Neural progenitor cell (in vitro differentiated cells): ENCODE data around the gene MPC1. TPM values are rescaled to one million over a fixed set of nuclear protein-coding genes. Genes with fewer than 3 reads are reported as not detected.
A peak's percentile ranks its signal among the peaks of the same experiment; 100 is the strongest.
"Not testable (repeated sequence)": the region's sequence is repeated elsewhere in the genome, so short reads cannot be mapped to it uniquely, and the experiment has no call there.

Experiments used
- DNase-seq: peaks from one replicate; pipeline ENCODE4 v3.0.0-alpha.2; 2016; ENCODE audit warnings: low spot score
- H2AFZ ChIP-seq: fragments of 200-600 bp; sonication (generic); replicated peaks from 2 replicates; pipeline ENCODE4 v1.6.1; 2016; ENCODE audit warnings: antibody characterized with exemption
- H3F3A ChIP-seq: fragments of 200-600 bp; sonication (generic); 2 replicates; pipeline ENCODE4 v1.6.1; 2016; ENCODE audit warnings: antibody characterized with exemption, low read depth
- H3K27ac ChIP-seq: fragments of 200-600 bp; sonication (generic); 2 replicates; pipeline ENCODE4 v1.5.1; 2016; ENCODE audit warnings: mild to moderate bottlenecking
- H3K27me3 ChIP-seq: fragments of 200-600 bp; sonication (generic); 2 replicates; pipeline ENCODE4 v1.6.1; 2016; ENCODE audit warnings: mild to moderate bottlenecking, moderate library complexity
- H3K36me3 ChIP-seq: fragments of 200-600 bp; sonication (generic); 2 replicates; pipeline ENCODE4 v1.5.1; 2016
- H3K4me1 ChIP-seq: fragments of 200-600 bp; sonication (generic); 2 replicates; pipeline ENCODE4 v1.6.1; 2016; ENCODE audit warnings: mixed run types
- H3K4me2 ChIP-seq: fragments of 200-600 bp; sonication (generic); 2 replicates; pipeline ENCODE4 v1.6.1; 2016
- H3K4me3 ChIP-seq: fragments of 200-600 bp; sonication (generic); 2 replicates; pipeline ENCODE4 v1.5.1; 2016
- H3K79me2 ChIP-seq: fragments of 200-600 bp; sonication (generic); 2 replicates; pipeline ENCODE4 v1.6.1; 2016; ENCODE audit warnings: low read depth
- H3K9ac ChIP-seq: fragments of 200-600 bp; sonication (generic); 2 replicates; pipeline ENCODE4 v1.6.1; 2016
- H3K9me3 ChIP-seq: fragments of 200-600 bp; sonication (generic); 2 replicates; pipeline ENCODE4 v1.5.1; 2016; ENCODE audit warnings: low read depth
- H4K20me1 ChIP-seq: fragments of 200-600 bp; sonication (generic); 2 replicates; pipeline ENCODE4 v1.6.1; 2016; ENCODE audit warnings: low read depth
- H3K27ac Mint-ChIP-seq: 3 replicates; pipeline ENCODE4 v1.8.0; 2021; ENCODE audit warnings: mixed read lengths
- H3K27me3 Mint-ChIP-seq: 2 replicates; pipeline ENCODE4 v1.8.0; 2022; ENCODE audit warnings: low read depth, mild to moderate bottlenecking, inconsistent platforms, moderate library complexity, mixed read lengths; ENCODE audit not compliant: insufficient read depth
- H3K36me3 Mint-ChIP-seq: 3 replicates; pipeline ENCODE4 v1.8.0; 2021; ENCODE audit warnings: mixed read lengths
- H3K4me1 Mint-ChIP-seq: 3 replicates; pipeline ENCODE4 v1.8.0; 2021; ENCODE audit warnings: mixed read lengths
- H3K4me3 Mint-ChIP-seq: 3 replicates; pipeline ENCODE4 v1.8.0; 2021; ENCODE audit warnings: mild to moderate bottlenecking, moderate library complexity, mixed read lengths
- H3K9me3 Mint-ChIP-seq: 3 replicates; pipeline ENCODE4 v1.8.0; 2020; ENCODE audit warnings: mixed read lengths
- CTCF ChIP-seq: fragments of 200-600 bp; sonication (generic); IDR thresholded peaks from 2 replicates; pipeline ENCODE4 v1.5.1; 2017; ENCODE audit warnings: antibody characterized with exemption, mild to moderate bottlenecking
- EZH2 ChIP-seq: fragments of 200-600 bp; sonication (generic); IDR thresholded peaks from 2 replicates; pipeline ENCODE4 v1.6.1; 2017; ENCODE audit warnings: antibody characterized with exemption, mild to moderate bottlenecking, moderate library complexity
- EZH2phosphoT487 ChIP-seq: fragments of 200-600 bp; sonication (generic); IDR thresholded peaks from 2 replicates; pipeline ENCODE4 v1.6.1; 2017; ENCODE audit warnings: antibody characterized with exemption
- total RNA-seq: library from RNA; depleted of rRNA; stranded (reverse); fragments of >200 nt; gene quantifications from 2 replicates; pipeline ENCODE4 v1.2.3, GENCODE V29; 2015; ENCODE audit warnings: low replicate concordance

Gene MPC1
- total RNA-seq, 1 donor from 2014 or later: 13.2 TPM

DNA sequence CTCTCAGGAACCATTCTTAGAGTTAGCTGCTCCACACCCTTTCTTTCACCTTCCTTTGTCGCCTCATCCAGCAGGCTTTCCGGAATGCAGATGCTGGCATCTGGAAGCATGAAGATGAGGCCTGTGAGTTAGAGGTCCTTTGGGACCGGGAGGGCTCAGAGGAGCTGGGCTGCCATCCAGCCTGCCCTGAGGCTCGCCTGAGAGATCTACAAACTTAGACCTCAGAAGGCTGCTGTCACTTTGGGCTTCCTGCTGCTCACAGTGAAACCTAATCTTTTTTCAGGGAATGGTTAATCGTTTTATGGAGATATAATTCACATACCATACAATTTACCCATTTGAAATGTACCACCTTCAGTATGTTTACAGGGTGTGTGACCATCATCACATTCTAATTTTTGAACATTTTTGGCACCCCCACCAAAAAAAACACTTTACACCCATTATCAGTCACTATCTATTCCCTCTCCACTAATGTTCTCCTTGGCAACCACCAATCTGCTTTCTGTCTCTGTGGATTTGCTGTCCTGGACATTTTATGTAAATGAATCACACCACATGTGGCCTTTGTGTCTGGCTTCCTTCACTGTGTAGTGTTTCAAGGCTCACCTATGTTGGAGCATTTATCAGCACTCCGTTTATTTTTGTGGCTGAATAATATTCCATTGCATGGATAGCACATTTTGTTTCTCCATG lies 20.0 kb upstream of the MPC1 start:
- TF ChIP-seq EZH2 (no peak), EZH2phosphoT487 (no peak), CTCF (no peak)
- Histone ChIP-seq H3K4me1 (no peaks in the 10 kb centered on the region), H3K27ac (no peak overlapping the region), H4K20me1 (no peaks in the 10 kb centered on the region), H3K36me3 (no peaks in the 10 kb centered on the region), H2AFZ (no peak overlapping the region), H3K4me2 (no peak overlapping the region), H3K79me2 (no peaks in the 10 kb centered on the region), H3K4me3 (no peak overlapping the region), H3K9ac (no peak overlapping the region), H3K27me3 (no peaks in the 10 kb centered on the region), H3K9me3 (no peaks in the 10 kb centered on the region), H3F3A (no peaks in the 10 kb centered on the region)
- Mint-ChIP-seq H3K4me1 (peaks cover 8% of the 10 kb centered on the region), H3K9me3 (no peaks in the 10 kb centered on the region), H3K27me3 (peaks cover 6% of the 10 kb centered on the region), H3K4me3 (no peak overlapping the region), H3K36me3 (no peaks in the 10 kb centered on the region), H3K27ac (no peak overlapping the region)
- DNase-seq: no peak

DNA sequence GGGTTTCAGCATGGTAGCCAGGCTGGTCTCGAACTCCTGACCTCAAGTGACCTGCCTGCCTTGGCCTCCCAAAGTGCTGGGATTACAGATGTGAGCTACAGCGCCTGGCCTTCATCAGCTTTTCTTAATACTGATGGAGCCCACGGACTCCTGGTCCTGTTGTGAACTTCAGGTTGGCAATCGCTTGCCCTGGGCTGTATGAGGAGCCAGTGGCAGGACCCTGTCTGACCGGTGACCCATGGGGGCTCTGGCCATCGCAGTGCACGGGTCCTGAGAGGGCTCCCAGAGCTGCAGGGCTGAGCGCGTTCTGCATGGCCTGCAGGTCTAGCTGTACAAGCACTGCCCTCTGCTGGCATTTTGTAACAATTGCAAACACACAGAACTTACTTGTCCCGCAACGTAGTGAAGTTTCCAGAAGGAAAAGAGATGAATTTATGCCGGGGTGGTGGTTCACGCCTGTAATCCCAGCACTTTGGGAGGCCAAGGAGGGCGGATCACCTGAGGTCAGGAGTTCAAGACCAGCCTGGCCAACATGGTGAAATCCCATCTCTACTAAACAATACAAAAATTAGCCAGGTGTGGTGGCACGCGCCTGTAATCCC lies 18.0 kb upstream of the MPC1 start:
- not testable (repeated sequence) for H3K4me2 ChIP-seq, H3K27ac ChIP-seq, H3K27me3 ChIP-seq, H3K9me3 ChIP-seq, H4K20me1 ChIP-seq, H3K4me1 Mint-ChIP-seq, H3K27me3 Mint-ChIP-seq, H3K27ac Mint-ChIP-seq, H3K36me3 Mint-ChIP-seq, H3F3A ChIP-seq, H3K4me3 Mint-ChIP-seq, H3K9ac ChIP-seq, H3K4me3 ChIP-seq, H3K4me1 ChIP-seq, H3K79me2 ChIP-seq, H3K36me3 ChIP-seq, H3K9me3 Mint-ChIP-seq
- peak; percentile 74 for TF ChIP-seq CTCF
- DNase-seq: peak; percentile 84
- H2AFZ ChIP-seq: peak overlapping the region; percentile 69

DNA sequence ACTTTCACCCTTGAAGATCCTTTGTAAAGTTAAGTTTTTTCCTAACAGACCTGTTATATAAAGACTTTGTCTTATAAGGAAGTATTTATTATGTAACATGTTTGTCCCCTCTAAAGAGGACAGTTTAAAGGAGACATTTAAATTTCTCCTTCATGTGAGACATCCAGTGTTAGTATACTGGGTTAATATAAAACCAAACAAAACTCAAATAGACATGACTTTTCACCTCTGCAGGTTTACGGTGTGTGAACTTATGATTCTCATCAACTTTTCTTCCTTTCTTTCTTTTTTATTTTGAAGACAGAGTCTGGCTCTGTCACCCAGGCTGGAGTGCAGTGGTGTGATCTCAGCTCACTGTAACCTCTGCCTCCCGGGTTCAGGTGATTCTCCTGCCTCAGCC lies 17.4 kb upstream of the MPC1 start:
- H3F3A ChIP-seq: no peaks in the 10 kb centered on the region
- H3K9me3 ChIP-seq: no peaks in the 10 kb centered on the region
- no peak overlapping the region for H3K27ac Mint-ChIP-seq
- no peak overlapping the region for H3K4me2 ChIP-seq
- peaks cover 4% of the 10 kb centered on the region for H3K27me3 Mint-ChIP-seq
- H3K36me3 Mint-ChIP-seq: no peaks in the 10 kb centered on the region
- H4K20me1 ChIP-seq: no peaks in the 10 kb centered on the region
- no peak for DNase-seq
- no peak overlapping the region for H3K9ac ChIP-seq
- no peak overlapping the region for H3K4me3 Mint-ChIP-seq
- H3K4me1 ChIP-seq: no peaks in the 10 kb centered on the region
- H3K27ac ChIP-seq: no peak overlapping the region
- H3K4me3 ChIP-seq: no peak overlapping the region
- H3K79me2 ChIP-seq: no peaks in the 10 kb centered on the region
- no peaks in the 10 kb centered on the region for H3K36me3 ChIP-seq
- H2AFZ ChIP-seq: no peak overlapping the region
- no peaks in the 10 kb centered on the region for H3K9me3 Mint-ChIP-seq
- H3K4me1 Mint-ChIP-seq: peaks cover 4% of the 10 kb centered on the region
- no peaks in the 10 kb centered on the region for H3K27me3 ChIP-seq
- TF ChIP-seq EZH2 (no peak), EZH2phosphoT487 (no peak), CTCF (no peak)
